Measurements from ENCODE around the gene FYCO1.
"Not testable (repeated sequence)": the region's sequence is repeated elsewhere in the genome, so short reads cannot be mapped to it uniquely, and the experiment has no call there.

The FYCO1 gene

DNA sequence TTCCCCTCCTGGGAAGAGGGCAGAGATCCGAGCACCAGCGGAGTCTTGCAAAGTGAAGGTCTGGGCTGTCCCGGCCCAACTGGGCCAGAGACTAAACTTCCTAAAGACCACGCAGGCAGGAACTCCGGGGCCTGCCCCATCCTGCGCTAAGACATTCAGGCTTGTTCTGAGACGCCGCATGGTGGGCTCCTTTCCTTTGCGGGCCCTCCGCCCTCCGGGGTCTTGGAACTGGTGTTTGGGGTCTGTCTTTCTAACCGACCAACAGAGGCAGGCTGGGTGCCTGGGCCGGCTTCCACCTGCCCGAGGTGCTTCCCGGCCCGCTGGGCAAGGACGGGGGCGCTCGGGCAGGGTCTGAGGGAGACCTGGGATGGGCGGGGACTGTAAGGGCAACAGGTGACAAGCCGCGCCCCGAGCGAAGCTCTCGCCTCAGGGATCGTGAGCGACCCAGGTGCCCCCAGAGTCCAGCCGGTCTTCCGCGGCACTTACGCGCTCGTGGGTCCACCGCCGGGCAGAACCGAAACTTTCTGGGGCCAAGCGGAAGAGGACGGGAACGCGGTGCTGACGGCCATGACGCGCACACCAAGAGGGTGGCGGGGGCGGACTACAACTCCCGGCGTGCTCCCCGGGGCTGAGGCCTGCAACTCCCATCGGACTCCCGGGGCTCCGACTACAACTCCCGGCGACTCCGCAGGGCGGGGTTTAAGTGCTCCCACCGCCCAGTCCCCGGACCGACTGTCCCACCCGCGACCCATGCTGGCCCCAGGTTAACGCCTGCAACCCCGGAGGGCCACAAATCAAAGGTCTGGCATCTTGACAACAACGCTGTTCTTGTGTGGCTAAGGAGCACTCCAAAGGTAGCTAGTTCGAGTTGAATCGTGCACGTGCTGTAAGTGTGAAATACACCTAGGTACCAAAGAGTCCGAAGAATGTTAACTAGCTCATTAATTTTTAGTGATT is at the start of gene FYCO1:
Gene FYCO1, minus strand, starts transcription at position 589 of the 957 bp plus-strand sequence. CDS start 10,914 bp downstream, outside the sequence.
- H3K4me3 ChIP-seq (ENCODE audit: control insufficient read depth, low read depth, low read length): peak within 1 kb of the TSS; percentile 57
- TF ChIP-seq, protein P1, sequence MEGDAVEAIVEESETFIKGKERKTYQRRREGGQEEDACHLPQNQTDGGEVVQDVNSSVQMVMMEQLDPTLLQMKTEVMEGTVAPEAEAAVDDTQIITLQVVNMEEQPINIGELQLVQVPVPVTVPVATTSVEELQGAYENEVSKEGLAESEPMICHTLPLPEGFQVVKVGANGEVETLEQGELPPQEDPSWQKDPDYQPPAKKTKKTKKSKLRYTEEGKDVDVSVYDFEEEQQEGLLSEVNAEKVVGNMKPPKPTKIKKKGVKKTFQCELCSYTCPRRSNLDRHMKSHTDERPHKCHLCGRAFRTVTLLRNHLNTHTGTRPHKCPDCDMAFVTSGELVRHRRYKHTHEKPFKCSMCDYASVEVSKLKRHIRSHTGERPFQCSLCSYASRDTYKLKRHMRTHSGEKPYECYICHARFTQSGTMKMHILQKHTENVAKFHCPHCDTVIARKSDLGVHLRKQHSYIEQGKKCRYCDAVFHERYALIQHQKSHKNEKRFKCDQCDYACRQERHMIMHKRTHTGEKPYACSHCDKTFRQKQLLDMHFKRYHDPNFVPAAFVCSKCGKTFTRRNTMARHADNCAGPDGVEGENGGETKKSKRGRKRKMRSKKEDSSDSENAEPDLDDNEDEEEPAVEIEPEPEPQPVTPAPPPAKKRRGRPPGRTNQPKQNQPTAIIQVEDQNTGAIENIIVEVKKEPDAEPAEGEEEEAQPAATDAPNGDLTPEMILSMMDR (IDR thresholded peaks at IDR 0.05; ENCODE audit: control insufficient read depth, insufficient read depth, low read depth, low read length, missing control alignments): no peak
- DNase-seq (ENCODE audit: low read depth): peak; percentile 47

DNA sequence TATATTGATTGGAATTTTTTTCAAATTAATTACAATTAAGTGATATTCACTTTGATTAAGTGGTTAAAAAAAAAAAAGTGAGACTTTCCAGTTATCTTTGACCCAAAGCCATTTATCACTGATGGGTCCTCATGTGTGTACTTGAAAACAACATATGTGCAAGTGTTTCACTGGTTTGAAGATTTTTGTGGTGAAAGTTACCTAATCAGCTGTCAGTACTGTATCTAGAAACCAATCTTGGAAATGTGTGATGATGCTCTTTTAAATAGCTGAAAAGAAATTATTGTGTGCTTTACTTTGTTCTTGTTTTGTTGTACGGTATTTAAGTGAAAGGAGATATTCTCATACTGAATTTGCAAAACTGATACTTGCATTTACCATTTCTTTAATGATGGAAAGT is 43.3 kb upstream of the FYCO1 start:
- DNase-seq (ENCODE audit: low read depth): no peak
- TF ChIP-seq, protein P1 (IDR thresholded peaks at IDR 0.05; ENCODE audit: control insufficient read depth, insufficient read depth, low read depth, low read length, missing control alignments): no peak
- H3K4me3 ChIP-seq (ENCODE audit: control insufficient read depth, low read depth, low read length): no peak overlapping the region

DNA sequence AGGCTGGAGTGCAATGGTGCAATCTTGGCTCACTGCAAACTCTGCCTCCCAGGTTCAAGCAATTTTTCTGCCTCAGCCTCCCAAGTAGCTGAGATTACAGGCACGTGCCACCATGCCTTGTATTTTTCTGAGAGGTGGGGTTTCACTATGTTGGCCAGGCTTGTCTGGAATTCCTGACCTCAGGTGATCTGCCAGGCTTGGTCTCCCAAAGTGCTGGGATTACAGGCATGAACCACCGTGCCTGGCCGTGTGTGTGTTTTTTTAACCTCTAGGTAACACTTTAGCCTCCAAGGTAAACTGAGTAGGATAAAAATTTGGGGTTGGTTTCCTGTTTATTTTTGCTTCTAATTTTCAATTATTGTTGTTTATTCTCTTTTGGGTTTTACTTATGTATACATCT is 42.4 kb upstream of the FYCO1 start:
- not testable (repeated sequence) for DNase-seq (ENCODE audit: low read depth); H3K4me3 ChIP-seq (ENCODE audit: control insufficient read depth, low read depth, low read length)

DNA sequence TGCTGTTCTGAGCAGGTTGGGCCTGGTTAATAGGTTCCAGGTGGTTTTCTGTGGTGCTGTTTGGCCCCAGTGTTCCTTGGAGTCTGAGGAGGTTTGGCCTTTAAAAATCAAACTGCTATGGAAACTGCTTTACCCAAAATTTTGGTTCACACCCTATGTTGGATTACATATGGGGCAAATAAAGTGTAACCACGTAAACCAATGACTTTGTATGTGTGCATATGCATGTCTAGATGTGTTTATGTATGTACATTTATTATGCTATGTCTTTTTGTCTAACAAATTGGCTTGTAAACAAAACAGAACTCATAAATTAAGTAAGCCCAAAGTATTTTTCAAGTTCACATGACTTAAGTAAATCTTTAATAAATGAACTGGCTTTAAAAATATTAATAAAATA is 40.6 kb upstream of the FYCO1 start:
- TF ChIP-seq, protein P1 (IDR thresholded peaks at IDR 0.05; ENCODE audit: control insufficient read depth, insufficient read depth, low read depth, low read length, missing control alignments): no peak
- no peak for DNase-seq (ENCODE audit: low read depth)
- H3K4me3 ChIP-seq (ENCODE audit: control insufficient read depth, low read depth, low read length): no peak overlapping the region

DNA sequence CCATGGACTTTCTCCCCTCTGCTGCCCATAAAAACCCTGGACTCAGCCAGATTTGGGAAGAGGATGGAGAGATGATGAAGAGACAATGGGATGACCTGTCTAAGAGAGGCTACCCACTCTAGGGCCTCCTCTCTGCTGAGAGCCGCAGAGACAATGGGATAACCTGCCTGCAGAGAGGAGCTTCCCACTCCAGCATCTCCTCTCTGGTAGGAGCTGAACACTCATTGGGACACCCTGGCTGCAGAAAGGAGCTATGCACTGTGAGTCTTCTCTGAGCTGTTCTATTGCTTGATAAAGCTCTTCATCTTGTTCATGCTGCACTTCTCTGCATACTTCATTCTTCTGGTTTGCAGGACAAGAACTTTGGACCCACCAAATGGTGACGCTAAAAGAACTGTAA is 36.1 kb upstream of the FYCO1 start:
- DNase-seq (ENCODE audit: low read depth): no peak
- TF ChIP-seq, protein P1 (IDR thresholded peaks at IDR 0.05; ENCODE audit: control insufficient read depth, insufficient read depth, low read depth, low read length, missing control alignments): no peak
- H3K4me3 ChIP-seq (ENCODE audit: control insufficient read depth, low read depth, low read length): no peak overlapping the region

DNA sequence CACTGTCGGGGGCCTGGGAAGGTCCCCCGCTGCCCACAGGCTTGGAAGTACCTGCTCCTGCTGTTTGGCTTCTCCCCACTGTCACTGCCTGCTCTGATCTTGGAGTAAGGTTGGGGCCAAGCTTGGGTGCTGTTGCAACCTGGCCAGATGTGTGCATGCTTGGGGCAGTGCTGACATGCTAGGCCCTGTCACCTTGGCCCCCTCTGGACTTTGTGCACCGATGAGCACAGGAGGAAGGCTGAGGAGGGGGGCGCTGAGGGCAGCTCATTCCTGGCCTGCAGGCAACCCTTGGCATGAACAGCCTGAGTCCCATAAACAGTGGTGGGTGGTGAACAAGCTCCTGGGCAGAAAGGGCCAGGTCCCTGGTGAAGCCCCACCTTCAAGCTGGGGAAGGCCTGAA is 35.6 kb upstream of the FYCO1 start:
- no peak for DNase-seq (ENCODE audit: low read depth)
- no peak overlapping the region for H3K4me3 ChIP-seq (ENCODE audit: control insufficient read depth, low read depth, low read length)
- TF ChIP-seq, protein P1 (IDR thresholded peaks at IDR 0.05; ENCODE audit: control insufficient read depth, insufficient read depth, low read depth, low read length, missing control alignments): no peak

DNA sequence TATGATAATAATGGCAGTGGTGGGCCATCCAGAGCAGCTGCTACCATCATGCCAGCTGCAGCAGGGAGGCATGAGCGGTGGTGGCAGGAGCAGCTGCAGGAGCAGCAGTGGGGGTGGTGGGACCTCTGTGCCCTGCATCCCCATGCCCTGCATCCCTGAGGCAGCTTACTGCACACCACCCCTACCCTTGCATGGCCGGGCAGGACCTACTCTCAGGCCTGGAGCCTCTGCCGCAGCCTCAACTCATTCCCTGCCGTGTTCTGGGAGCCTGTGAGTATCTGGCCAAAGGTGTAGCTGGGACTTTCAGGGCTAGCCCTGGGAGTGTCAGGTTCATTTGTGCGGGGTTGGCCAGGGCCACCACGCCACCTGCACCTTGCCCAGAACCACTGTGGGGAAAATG is 35.0 kb upstream of the FYCO1 start:
- TF ChIP-seq, protein P1 (IDR thresholded peaks at IDR 0.05; ENCODE audit: control insufficient read depth, insufficient read depth, low read depth, low read length, missing control alignments): no peak
- no peak overlapping the region for H3K4me3 ChIP-seq (ENCODE audit: control insufficient read depth, low read depth, low read length)
- DNase-seq (ENCODE audit: low read depth): no peak

Data from AG09309 (cell line).